Left lung (tissue), 10 donors: ENCODE results near the gene KCNF1. TPM values are rescaled to one million over a fixed set of nuclear protein-coding genes. Genes with fewer than 3 reads are reported as not detected.
"Not testable (repeated sequence)": the region's sequence is repeated elsewhere in the genome, so short reads cannot be mapped to it uniquely, and the experiment has no call there.

Experiments
- ATAC-seq: fragments of 200-7000 bp; cut with Tn5 transposase; one replicate; pipeline ENCODE4 v1.9.1; 2020; ENCODE audit warnings: moderate library complexity
- DNase-seq, 4 donors: peaks; one replicate each; pipeline ENCODE4 v3.0.0-alpha.2; 2013 to 2020
- H3K27ac ChIP-seq, 2 donors: fragments of 200-600 bp; sonication (generic) in 1 of 2; one replicate each; pipeline versions ENCODE4 v1.5.0 to v1.8.0; 2020 to 2021
- H3K27me3 ChIP-seq, 2 donors: fragments of 200-600 bp; sonication (generic) in 1 of 2; one replicate each; pipeline versions ENCODE4 v1.5.0 to v1.8.0; 2020 to 2021
- H3K36me3 ChIP-seq, 2 donors: fragments of 200-600 bp; sonication (generic) in 1 of 2; one replicate each; pipeline versions ENCODE4 v1.5.0 to v1.8.0; 2020 to 2021
- H3K4me1 ChIP-seq, 2 donors: fragments of 200-600 bp; one replicate each; pipeline ENCODE4 v1.8.0; 2021
- H3K4me3 ChIP-seq, 2 donors: fragments of 200-600 bp; sonication (generic) in 1 of 2; one replicate each; pipeline versions ENCODE4 v1.5.0 to v1.8.0; 2020 to 2021; ENCODE audit warnings: mild to moderate bottlenecking in 1 of 2
- H3K9me3 ChIP-seq, 2 donors: fragments of 200-600 bp; sonication (generic) in 1 of 2; one replicate each; pipeline versions ENCODE4 v1.5.0 to v1.8.0; 2020 to 2021
- CTCF ChIP-seq, 2 donors: fragments of 200-600 bp; sonication (generic) in 1 of 2; IDR thresholded peaks; one replicate each; pipeline versions ENCODE4 v1.5.0 to v1.8.0; 2021; ENCODE audit warnings: antibody characterized with exemption in 2 of 2
- intact Hi-C, 2 donors: fragments of 100-400 bp; cut with DNase I; formaldehyde crosslinking; loops; one replicate each; pipeline versions ENCODE4 v1.11.2 to v1.14.2; 2022
- polyA plus RNA-seq, 6 donors: library from polyadenylated mRNA; unstranded; fragments of 120-200 nt; gene quantifications; one replicate each; pipeline ENCODE4 v1.2.1, GENCODE V29; 2013; ENCODE audit not compliant: insufficient read length in 6 of 6
- total RNA-seq, 2 donors: library from RNA; stranded (reverse); fragmentation: NEBNext Ultra II Directional; extraction: Animal tissue kit (Norgen Biotek cat#: 25700); gene quantifications; one replicate each; pipeline ENCODE4 v1.2.1, GENCODE V29; 2021
- donor health status: DM: no; HTN: yes; CAD: no.
- donor health status: DM: no; HTN: no; CAD: no.

KCNF1 gene
- total and polyA plus RNA-seq, 8 donors = 0.98 to 2.5 (median 1.8) TPM; not detected in 2

GRCh38 chr2:10954856-10955818, 43.4 kb downstream of the KCNF1 start:
- Histone ChIP-seq H3K4me1 (no peaks in the 10 kb centered on the region), H3K27ac (no peak overlapping the region), H3K36me3 (no peaks in the 10 kb centered on the region), H3K27me3 (peaks cover 0 to 13% of the 10 kb centered on the region in 2 donors), H3K4me3 (no peak overlapping the region), H3K9me3 (no peaks in the 10 kb centered on the region)
- DNase-seq = no peak
- intact Hi-C loops = no loop called here
- TF ChIP-seq CTCF (IDR thresholded peaks at IDR 0.05) = no peak
- no peak for ATAC-seq

GRCh38 chr2:10956006-10956790, 44.5 kb downstream of the KCNF1 start:
- TF ChIP-seq CTCF (IDR thresholded peaks at IDR 0.05) = no peak
- Histone ChIP-seq H3K27ac (no peak overlapping the region), H3K27me3 (peaks cover 0 to 17% of the 10 kb centered on the region in 2 donors), H3K4me1 (no peaks in the 10 kb centered on the region), H3K9me3 (no peaks in the 10 kb centered on the region), H3K36me3 (no peaks in the 10 kb centered on the region), H3K4me3 (no peak overlapping the region)
- DNase-seq (peak in 1 of 4 donors; percentile 64), ATAC-seq (no peak)
- intact Hi-C loops = no loop called here

GRCh38 chr2:10957391-10957790, 45.7 kb downstream of the KCNF1 start:
- no peak for ATAC-seq
- no peaks in the 10 kb centered on the region for H3K36me3 ChIP-seq
- H3K4me1 ChIP-seq = no peaks in the 10 kb centered on the region
- H3K4me3 ChIP-seq = no peak overlapping the region
- no peak for TF ChIP-seq CTCF (IDR thresholded peaks at IDR 0.05)
- intact Hi-C loops = no loop called here
- DNase-seq = no peak
- H3K9me3 ChIP-seq = no peaks in the 10 kb centered on the region
- no peak overlapping the region for H3K27ac ChIP-seq
- H3K27me3 ChIP-seq = peaks cover 0 to 26% of the 10 kb centered on the region in 2 donors

GRCh38 chr2:10958452-10958851, 46.7 kb downstream of the KCNF1 start:
- H3K36me3 ChIP-seq, intact Hi-C loops, ATAC-seq, H3K4me1 ChIP-seq, H3K9me3 ChIP-seq, H3K4me3 ChIP-seq, H3K27ac ChIP-seq: not testable (repeated sequence)
- peaks cover 0 to 27% of the 10 kb centered on the region in 2 donors for H3K27me3 ChIP-seq
- peak in 1 of 4 donors; percentile 6 for DNase-seq

- no peaks in the 10 kb centered on the region for H3K9me3 ChIP-seq
- H3K4me1 ChIP-seq = no peaks in the 10 kb centered on the region
- intact Hi-C loops = no loop called here
- no peak for TF ChIP-seq CTCF (IDR thresholded peaks at IDR 0.05)
- H3K36me3 ChIP-seq = no peaks in the 10 kb centered on the region
- no peak overlapping the region for H3K4me3 ChIP-seq
- H3K27me3 ChIP-seq = peaks cover 0 to 27% of the 10 kb centered on the region in 2 donors
- no peak for ATAC-seq
- DNase-seq = peak in 1 of 4 donors; percentile 75
- H3K27ac ChIP-seq = no peak overlapping the region
Measured at GRCh38 chr2:10960606-10961489, 49.1 kb downstream of the KCNF1 start.
